NCI-H345 treated with DMSO at 0.1 percent for 48 hours (cell line): ENCODE results near the gene CNPY1.

Experiments used
- DNase-seq: peaks from one replicate; lab custom pipeline; 2025; ENCODE audit not compliant: unreplicated experiment; lab: John Stamatoyannopoulos, UW

Gene CNPY1

GRCh38 chr7:155490697-155491628, 55.4 kb downstream of the CNPY1 start:
- DNase-seq, result no peak

DNA sequence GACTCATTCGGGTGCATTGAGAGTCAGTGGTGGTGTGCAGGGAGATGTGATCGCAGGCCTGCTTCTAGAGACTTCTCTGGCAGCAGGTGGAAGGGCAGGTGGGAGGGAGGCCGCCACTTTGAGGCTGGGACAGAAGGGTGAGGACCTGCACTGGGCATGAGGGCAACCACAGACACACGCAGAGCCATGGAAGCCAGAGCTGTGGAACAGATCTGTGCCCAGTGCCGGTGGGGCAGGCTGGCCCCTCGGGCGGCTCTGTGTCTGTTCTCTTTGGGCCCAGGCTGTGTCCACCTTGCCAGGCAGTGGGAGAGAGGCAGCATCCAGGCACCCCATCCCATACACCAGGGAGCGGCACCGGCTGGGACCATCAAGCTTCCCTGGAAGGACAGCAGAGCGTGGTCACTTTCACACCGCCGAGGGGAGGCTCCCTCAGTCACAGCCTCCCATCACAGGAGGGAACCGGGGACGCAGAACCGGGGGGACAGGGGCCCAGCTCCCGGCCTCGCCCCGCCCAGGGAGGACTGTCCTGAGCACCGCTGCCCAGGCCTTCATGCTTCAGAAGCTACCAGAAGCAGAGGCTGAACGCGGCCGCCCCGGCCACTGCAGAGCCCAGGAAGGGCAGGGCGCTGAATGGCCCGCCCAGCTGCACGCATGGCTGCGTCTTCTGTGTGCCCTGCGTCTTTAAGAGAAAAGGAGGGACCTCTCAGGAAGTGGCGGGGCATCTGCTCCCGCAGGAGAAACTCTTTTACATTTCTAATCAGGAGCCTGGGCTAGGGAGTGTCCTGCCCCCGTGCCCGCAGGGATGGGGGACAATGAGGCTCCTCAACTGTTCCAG, 56.3 kb downstream of the CNPY1 start:
- no peak for DNase-seq

GRCh38 chr7:155489158-155489840, 57.1 kb downstream of the CNPY1 start:
- DNase-seq, result no peak

DNA sequence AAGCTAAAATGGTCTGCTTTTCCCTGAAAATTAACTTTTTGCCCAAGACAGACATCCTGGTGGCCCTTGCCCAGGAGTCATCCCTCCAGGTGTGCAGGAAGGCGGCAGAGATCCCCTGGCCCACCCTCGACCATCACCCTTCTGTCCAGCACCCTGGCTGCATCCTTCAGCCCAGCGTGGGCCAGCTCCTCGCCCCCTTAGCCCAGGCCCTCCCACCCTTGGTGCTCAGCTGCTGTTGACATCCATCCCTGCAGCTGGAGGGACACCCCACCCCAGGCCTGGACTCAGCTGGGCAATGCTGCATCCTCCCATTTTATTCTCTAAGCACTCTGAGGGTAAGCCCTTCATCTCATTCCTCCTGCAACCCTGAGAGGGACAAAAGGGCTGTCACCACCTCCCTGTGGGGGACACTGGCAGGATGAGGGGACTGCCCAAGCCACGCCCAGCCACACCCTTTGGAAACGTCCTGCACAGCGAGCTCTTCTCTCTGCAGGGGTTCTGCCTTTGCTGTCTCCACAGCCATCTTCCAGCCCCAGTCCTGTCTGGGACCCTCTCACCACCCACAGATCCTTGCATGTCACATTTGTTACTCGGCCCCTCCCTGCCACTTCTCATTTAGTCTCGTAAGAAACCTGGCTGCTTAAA, 57.8 kb downstream of the CNPY1 start:
- no peak for DNase-seq

DNA sequence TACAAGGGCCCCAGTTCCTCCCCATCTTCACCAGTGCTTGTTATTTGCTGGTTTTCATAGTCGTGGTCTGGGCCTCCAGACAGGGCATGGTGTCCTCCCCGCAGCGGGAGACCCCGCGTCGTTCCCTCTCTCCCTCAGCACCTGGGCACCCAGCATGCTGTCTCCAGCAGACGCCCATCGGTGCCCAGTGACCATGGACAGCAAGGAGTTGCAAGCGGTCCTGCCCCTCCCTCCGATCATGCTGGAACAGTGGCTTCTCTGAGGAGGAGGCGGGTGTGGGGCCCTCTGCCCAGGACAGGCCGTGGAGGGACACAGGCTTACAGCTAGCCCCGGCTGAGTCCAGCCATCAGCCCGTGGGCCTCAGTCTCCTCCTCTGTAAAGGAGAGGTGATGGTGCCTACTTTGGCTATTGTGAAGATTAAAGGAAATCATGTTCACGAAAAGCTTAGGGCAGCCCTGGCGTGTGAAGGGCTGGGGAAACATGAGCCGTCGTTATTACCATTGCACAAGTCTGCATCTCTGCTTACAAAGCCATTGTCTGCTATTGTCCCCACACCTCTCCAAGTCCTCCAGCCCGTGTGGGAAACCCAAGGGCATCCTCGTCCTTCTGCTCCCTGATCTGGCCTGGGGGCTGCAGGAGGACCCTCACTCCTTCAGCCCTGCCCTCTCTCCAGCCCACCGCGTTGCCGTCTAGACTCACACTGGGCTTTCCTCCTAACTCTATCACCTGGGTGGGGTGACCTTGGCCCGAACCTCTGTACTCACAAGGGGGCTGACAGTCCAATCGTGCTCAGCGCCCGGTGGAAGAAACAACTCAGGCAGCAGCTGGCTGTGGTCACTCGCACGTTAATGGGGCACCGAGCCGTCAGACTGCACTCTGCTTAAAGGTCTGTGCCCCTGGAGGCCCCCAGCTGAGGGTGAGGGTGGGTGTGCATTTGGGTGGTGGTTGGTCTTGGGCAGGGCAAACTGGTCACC, 58.6 kb downstream of the CNPY1 start:
- DNase-seq, result no peak

DNA sequence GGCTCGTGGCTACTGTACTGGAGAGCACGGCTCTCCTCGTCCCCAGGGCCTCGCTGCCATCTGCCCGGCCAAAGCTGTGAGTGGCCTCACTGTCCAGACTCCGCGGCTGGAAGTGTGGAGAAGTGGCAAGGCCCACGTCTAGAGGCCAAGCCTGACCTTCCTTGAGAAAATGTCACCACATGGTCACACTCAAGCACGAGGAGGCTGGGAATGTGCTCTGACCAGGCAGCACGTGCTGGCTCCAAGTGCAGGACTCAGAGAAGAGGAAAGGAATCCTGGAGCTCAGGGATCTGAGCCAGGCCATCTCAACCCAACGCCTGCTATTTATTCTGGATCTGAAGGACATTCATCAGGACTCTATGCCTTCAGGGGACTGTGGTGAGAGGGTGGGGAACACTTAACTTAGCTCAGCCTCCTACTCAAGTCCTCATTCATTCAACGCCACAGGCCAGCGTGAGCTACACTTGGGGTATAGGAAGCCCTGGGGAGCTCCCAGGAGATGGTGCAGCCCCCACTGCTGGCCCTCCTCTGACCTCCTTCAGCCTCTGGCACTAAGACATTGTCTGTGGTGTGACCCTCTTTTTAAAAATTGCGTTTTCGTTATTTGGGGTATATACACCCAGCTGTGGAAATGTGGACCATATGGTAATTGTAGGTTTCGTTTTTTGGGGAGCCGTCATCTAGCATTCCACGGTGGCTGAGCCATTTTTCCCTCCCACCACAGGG, 59.4 kb downstream of the CNPY1 start:
- DNase-seq, result no peak

GRCh38 chr7:155484483-155485399, 61.6 kb downstream of the CNPY1 start:
- DNase-seq, result no peak

DNA sequence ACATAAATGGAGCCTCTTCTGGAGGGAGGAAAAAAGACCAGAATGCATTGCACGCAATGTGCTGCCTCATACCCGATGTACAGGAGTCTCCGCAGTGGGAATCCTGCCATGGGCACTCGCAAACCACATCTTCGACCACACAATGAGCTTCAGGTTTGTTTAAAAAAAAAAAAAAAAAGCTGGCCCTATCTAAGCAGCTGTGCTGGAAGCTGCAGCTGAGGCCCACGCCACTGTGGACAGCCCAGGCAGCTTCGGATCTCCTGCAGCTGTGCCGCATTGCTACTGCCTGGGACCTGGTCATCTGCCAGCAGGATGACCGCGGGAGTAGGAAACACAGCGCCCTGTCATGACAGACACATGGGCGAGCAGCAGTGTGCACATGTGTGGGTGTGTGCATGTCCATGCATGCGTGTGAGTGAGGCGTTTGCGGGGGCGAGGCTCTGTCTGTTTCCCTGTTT, 62.5 kb downstream of the CNPY1 start:
- DNase-seq, result no peak

- DNase-seq, result no peak
These were observed 63.1 kb downstream of the CNPY1 start for GRCh38 chr7:155483245-155483644.

DNA sequence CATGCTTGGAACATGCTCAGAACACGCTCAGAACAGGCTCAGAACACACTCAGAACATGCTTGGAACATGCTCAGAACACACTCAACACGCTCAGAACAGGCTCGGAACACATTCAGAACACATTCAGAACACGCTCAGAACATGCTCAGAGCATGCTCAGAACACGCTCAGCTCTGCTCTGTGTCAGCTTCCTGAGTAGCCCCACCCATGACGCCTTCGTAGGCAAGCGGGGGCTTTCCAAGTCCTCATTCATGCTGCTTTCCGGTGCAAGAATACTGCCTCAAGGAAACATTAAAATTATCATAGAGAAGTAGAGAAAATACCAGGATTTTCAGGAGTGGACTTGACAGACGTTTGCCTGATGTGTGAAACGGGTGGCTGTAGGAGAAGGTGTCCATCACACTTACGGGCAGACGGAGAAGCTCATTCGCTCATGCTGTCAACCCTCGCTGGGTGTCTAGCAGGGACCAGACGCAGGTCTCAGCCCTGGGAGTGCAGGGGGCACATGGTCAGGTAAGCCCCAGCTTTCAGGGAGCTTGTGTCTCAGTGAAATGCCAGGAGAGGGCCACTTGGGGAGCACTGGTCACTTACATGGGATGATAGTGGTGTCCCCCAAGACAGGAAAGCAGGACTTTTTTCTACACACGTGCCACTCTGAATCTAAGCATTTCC, 63.7 kb downstream of the CNPY1 start:
- DNase-seq, result no peak

- DNase-seq, result no peak
These were observed 64.6 kb downstream of the CNPY1 start for GRCh38 chr7:155481764-155482163.

DNA sequence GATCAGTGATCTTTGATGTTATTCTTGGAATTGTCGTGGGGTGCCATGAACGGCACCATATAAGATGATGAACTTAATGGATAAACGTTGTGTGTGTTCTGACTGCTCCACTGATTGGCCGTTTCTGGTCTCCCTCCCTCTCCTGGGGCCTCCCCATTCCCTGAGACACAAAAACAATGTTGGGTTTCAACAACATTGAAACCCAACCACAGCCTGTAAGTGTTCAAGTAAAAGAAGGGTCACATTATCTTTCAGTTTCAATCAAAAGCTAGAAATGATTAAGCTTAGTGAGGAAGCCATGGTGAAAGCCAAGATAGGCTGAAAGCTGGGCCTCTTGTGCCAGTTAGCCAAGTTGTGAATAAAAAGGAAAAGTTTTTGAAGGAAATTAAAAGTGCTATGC, 68.9 kb downstream of the CNPY1 start:
- no peak for DNase-seq

DNA sequence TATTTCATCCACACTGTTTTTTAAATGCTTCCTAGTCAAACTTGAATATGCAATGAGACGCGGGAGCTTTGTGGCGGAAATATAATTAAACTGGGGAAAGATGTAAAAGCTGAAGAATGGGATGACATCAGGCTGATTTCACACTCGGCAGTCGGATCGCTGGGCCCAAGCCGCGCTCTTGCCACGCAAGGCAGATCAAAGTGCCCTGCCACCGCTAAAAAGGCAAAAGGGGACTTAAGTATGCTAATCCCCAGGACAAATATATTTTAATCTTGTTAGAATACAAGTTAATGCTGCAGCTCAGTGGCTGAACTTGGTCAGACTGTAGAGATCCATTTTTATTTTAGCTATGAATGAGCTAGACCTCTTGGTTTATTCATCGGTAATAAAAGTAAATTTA, 74.6 kb downstream of the CNPY1 start:
- no peak for DNase-seq

- DNase-seq, result no peak
These were observed 75.4 kb downstream of the CNPY1 start for GRCh38 chr7:155470686-155471638.

GRCh38 chr7:155470186-155470487, 76.2 kb downstream of the CNPY1 start:
- no peak for DNase-seq
